H1 (cell line): Measurements from ENCODE around the gene OGT. TPM values are rescaled to one million over a fixed set of nuclear protein-coding genes. Genes with fewer than 3 reads are reported as not detected.

Source experiments
- CTCF ChIA-PET: fragments of 300-600 bp; sonication (Branson Sonifier 250); formaldehyde crosslinking; loops from one replicate; lab custom pipeline; 2021; ENCODE audit not compliant: partially characterized antibody; lab: Charles Lee
- POLR2A ChIA-PET: fragments of 300-600 bp; sonication (Branson Sonifier 250); formaldehyde crosslinking; loops from one replicate; lab custom pipeline; 2021; ENCODE audit warnings: inconsistent platforms; ENCODE audit not compliant: partially characterized antibody; lab: Charles Lee
- DNase-seq, 2 experiments: peaks; one replicate each; pipeline versions ENCODE4 v3.0.0 to v3.0.0-alpha.2; 2010 to 2022; ENCODE audit warnings: low spot score in 2 of 2, low read depth in 1 of 2, mixed read lengths in 1 of 2
- FAIRE-seq: peaks from 2 replicates; lab custom pipeline; 2011; peaks lifted over from hg19 to GRCh38; lab: Jason Lieb, UNC
- H2AFZ ChIP-seq: 2 replicates; pipeline ENCODE4 v1.8.1; 2012; ENCODE audit warnings: low read length, inconsistent platforms
- H2AK5ac ChIP-seq: 2 replicates; pipeline ENCODE4 v1.6.1; 2013; ENCODE audit warnings: low read depth, low read length
- H2BK120ac ChIP-seq: replicated peaks from 2 replicates; pipeline ENCODE3; 2013; ENCODE audit warnings: low read depth, low read length, inconsistent platforms
- H2BK12ac ChIP-seq: 2 replicates; pipeline ENCODE4 v1.6.1; 2013; ENCODE audit warnings: low read depth, low read length
- H2BK15ac ChIP-seq: 2 replicates; pipeline ENCODE4 v1.6.1; 2013; ENCODE audit warnings: low read length
- H2BK20ac ChIP-seq: 2 replicates; pipeline ENCODE4 v1.6.1; 2013; ENCODE audit warnings: low read length
- H2BK5ac ChIP-seq: 2 replicates; pipeline ENCODE4 v1.6.1; 2013; ENCODE audit warnings: low read depth, low read length
- H3K14ac ChIP-seq: 2 replicates; pipeline ENCODE4 v1.6.1; 2013; ENCODE audit warnings: inconsistent platforms; ENCODE audit not compliant: insufficient read length
- H3K18ac ChIP-seq: 2 replicates; pipeline ENCODE4 v1.6.1; 2013; ENCODE audit warnings: low read length; ENCODE audit errors: extremely low read depth
- H3K23ac ChIP-seq: 2 replicates; pipeline ENCODE4 v1.6.1; 2013; ENCODE audit warnings: inconsistent platforms; ENCODE audit not compliant: insufficient read length
- H3K23me2 ChIP-seq: 2 replicates; pipeline ENCODE4 v1.6.1; 2013; ENCODE audit warnings: low read depth, low read length
- H3K27ac ChIP-seq: 2 replicates; pipeline ENCODE4 v1.6.1; 2011; ENCODE audit warnings: low read depth, low read length, inconsistent platforms
- H3K27me3 ChIP-seq, 4 experiments: replicated peaks in 1 of 4; 1 replicate in 1 of 4; 2 replicates in 3 of 4; pipeline versions ENCODE4 v1.6.1 to v1.8.1; 2011 to 2013; ENCODE audit warnings: low read length in 3 of 4, mild to moderate bottlenecking in 3 of 4, inconsistent platforms in 2 of 4, mixed read lengths in 2 of 4, moderate library complexity in 1 of 4; ENCODE audit not compliant: control insufficient read depth in 3 of 4, insufficient read depth in 3 of 4; ENCODE audit errors: extremely low read depth in 1 of 4
- H3K36me3 ChIP-seq, 4 experiments: 2 replicates each; pipeline versions ENCODE4 v1.6.1 to v1.8.1; 2011 to 2013; ENCODE audit warnings: mild to moderate bottlenecking in 4 of 4, low read length in 3 of 4, moderate library complexity in 2 of 4, control low read depth in 1 of 4, inconsistent platforms in 1 of 4; ENCODE audit not compliant: insufficient read depth in 4 of 4, control insufficient read depth in 2 of 4
- H3K4ac ChIP-seq: replicated peaks from 2 replicates; pipeline ENCODE3; 2013; ENCODE audit warnings: low read length, low read depth, mixed read lengths, inconsistent platforms; ENCODE audit not compliant: insufficient read length
- H3K4me1 ChIP-seq, 4 experiments: replicated peaks in 1 of 4; 1 replicate in 1 of 4; 2 replicates in 3 of 4; pipeline versions ENCODE4 v1.6.1 to v1.8.1; 2011 to 2013; ENCODE audit warnings: low read length in 3 of 4, inconsistent platforms in 2 of 4, mixed read lengths in 1 of 4; ENCODE audit not compliant: insufficient read depth in 4 of 4, control insufficient read depth in 3 of 4
- H3K4me2 ChIP-seq, 2 experiments: 2 replicates each; pipeline versions ENCODE4 v1.6.1 to v1.8.1; 2011 to 2013; ENCODE audit warnings: low read depth in 2 of 2, low read length in 2 of 2, control low read depth in 1 of 2, inconsistent platforms in 1 of 2, mild to moderate bottlenecking in 1 of 2; ENCODE audit not compliant: insufficient read depth in 1 of 2
- H3K4me3 ChIP-seq, 4 experiments: fragments of 200-600, 300-600 bp in 1 of 4; sonication (generic), shearing (Covaris generic), sonication (Bioruptor Twin) in 1 of 4; 2 replicates each; pipeline versions ENCODE4 v1.5.1 to v1.8.1; 2011 to 2016; ENCODE audit warnings: low read length in 4 of 4, low read depth in 3 of 4, control low read depth in 2 of 4, inconsistent platforms in 2 of 4, mild to moderate bottlenecking in 2 of 4, mixed read lengths in 1 of 4, moderate library complexity in 1 of 4; ENCODE audit not compliant: insufficient read depth in 2 of 4; ENCODE audit errors: extremely low read depth in 1 of 4
- H3K56ac ChIP-seq: replicated peaks from 2 replicates; pipeline ENCODE3; 2013; ENCODE audit warnings: low read depth, mild to moderate bottlenecking, mixed read lengths, low read length, inconsistent platforms; ENCODE audit not compliant: insufficient read length
- H3K79me1 ChIP-seq: 2 replicates; pipeline ENCODE4 v1.6.1; 2013; ENCODE audit warnings: low read depth, low read length, control low read depth
- H3K79me2 ChIP-seq, 2 experiments: 2 replicates each; pipeline versions ENCODE4 v1.6.1 to v1.8.1; 2012 to 2013; ENCODE audit warnings: low read length in 2 of 2, mild to moderate bottlenecking in 2 of 2, inconsistent platforms in 1 of 2; ENCODE audit not compliant: insufficient read depth in 2 of 2, control insufficient read depth in 1 of 2
- H3K9ac ChIP-seq, 4 experiments: replicated peaks in 1 of 4; 1 replicate in 1 of 4; 2 replicates in 3 of 4; pipeline versions ENCODE4 v1.6.1 to v1.8.1; 2011 to 2013; ENCODE audit warnings: low read depth in 3 of 4, low read length in 3 of 4, control low read depth in 2 of 4, mild to moderate bottlenecking in 2 of 4, moderate library complexity in 2 of 4, inconsistent platforms in 1 of 4; ENCODE audit errors: extremely low read depth in 1 of 4
- H3K9me3 ChIP-seq, 2 experiments: 2 replicates each; pipeline versions ENCODE4 v1.6.1 to v1.8.1; 2012 to 2013; ENCODE audit warnings: mild to moderate bottlenecking in 2 of 2, moderate library complexity in 2 of 2, control low read depth in 1 of 2, inconsistent platforms in 1 of 2, low read depth in 1 of 2, low read length in 1 of 2, mixed read lengths in 1 of 2; ENCODE audit not compliant: insufficient read depth in 2 of 2
- H4K20me1 ChIP-seq, 2 experiments: replicated peaks in 1 of 2; 2 replicates each; pipeline versions ENCODE3 to v1.8.1; 2011 to 2013; ENCODE audit warnings: inconsistent platforms in 2 of 2, low read length in 2 of 2, mild to moderate bottlenecking in 1 of 2; ENCODE audit not compliant: insufficient read depth in 2 of 2, control insufficient read depth in 1 of 2
- H4K5ac ChIP-seq: 2 replicates; pipeline ENCODE4 v1.6.1; 2013; ENCODE audit warnings: low read length, low read depth, mixed read lengths, inconsistent platforms; ENCODE audit not compliant: insufficient read length
- H4K8ac ChIP-seq: 2 replicates; pipeline ENCODE4 v1.8.0; 2013; ENCODE audit warnings: mild to moderate bottlenecking, moderate library complexity, low read length, inconsistent platforms; ENCODE audit not compliant: insufficient read depth; ENCODE audit errors: extremely low read depth
- H4K91ac ChIP-seq: replicated peaks from 2 replicates; pipeline ENCODE3; 2013; ENCODE audit warnings: low read length, mixed read lengths, inconsistent platforms; ENCODE audit not compliant: insufficient read length
- CBX8 ChIP-seq: fragments of 300-800, 300-1000 bp; sonication (generic); IDR thresholded peaks from 2 replicates; pipeline ENCODE4 v1.7.1; 2016; ENCODE audit warnings: low read depth, low read length, borderline replicate concordance
- CHD2 ChIP-seq: IDR thresholded peaks from 2 replicates; pipeline ENCODE4 v1.6.1; 2012; ENCODE audit warnings: low read length, improper control_type of control experiment
- CTBP2 ChIP-seq: IDR thresholded peaks from 2 replicates; pipeline ENCODE4 v1.7.0; 2011; ENCODE audit warnings: borderline replicate concordance, mild to moderate bottlenecking, moderate library complexity, mixed read lengths, low read length; ENCODE audit not compliant: insufficient read depth, insufficient read length
- POLR2AphosphoS5 ChIP-seq: IDR thresholded peaks from 2 replicates; pipeline ENCODE4 v1.6.1; 2011; ENCODE audit warnings: low read depth, low read length
- POU5F1 ChIP-seq: IDR thresholded peaks from 2 replicates; pipeline ENCODE4 v1.6.1; 2011; ENCODE audit warnings: low read depth, mild to moderate bottlenecking, low read length, moderate library complexity
- RNF2 ChIP-seq: fragments of 200-900, 300-1000 bp; sonication (generic); IDR thresholded peaks from 2 replicates; pipeline ENCODE4 v1.7.1; 2016; ENCODE audit warnings: borderline replicate concordance, low read depth, mild to moderate bottlenecking, antibody characterized with exemption, low read length; ENCODE audit not compliant: poor library complexity, severe bottlenecking; ENCODE audit errors: missing control alignments
- SAP30 ChIP-seq: fragments of 300-600 bp; sonication (generic); IDR thresholded peaks from 2 replicates; pipeline ENCODE4 v1.7.1; 2012; ENCODE audit warnings: low read length, moderate library complexity, mild to moderate bottlenecking, inconsistent platforms; ENCODE audit not compliant: insufficient read depth, insufficient replicate concordance
- SP2 ChIP-seq: IDR thresholded peaks from 2 replicates; pipeline ENCODE4 v1.6.1; 2012; ENCODE audit warnings: mild to moderate bottlenecking, low read length, inconsistent platforms
- TAF1 ChIP-seq: IDR thresholded peaks from 2 replicates; pipeline ENCODE4 v1.6.1; 2011; ENCODE audit warnings: mild to moderate bottlenecking, low read depth, low read length
- WGBS, 2 experiments: shearing (Covaris generic) in 1 of 2; methylation state at CpG; one replicate each; pipeline versions ENCODE4 v1.1.6 to v1.1.7; 2013 to 2015; ENCODE audit warnings: low lambda C conversion rate in 2 of 2, mixed read lengths in 2 of 2, inconsistent platforms in 1 of 2, low coverage in 1 of 2, missing lambda C conversion rate in 1 of 2; ENCODE audit not compliant: insufficient replicate concordance in 2 of 2, insufficient coverage in 1 of 2, insufficient read length in 1 of 2; ENCODE audit errors: extremely low coverage in 1 of 2, missing lambda C conversion rate in 1 of 2; 5-methylcytosine and 5-hydroxymethylcytosine counted together
- polyA plus RNA-seq, 7 experiments: library from polyadenylated mRNA; depleted of rRNA in 3 of 7; stranded (reverse) in 5 of 7; unstranded in 2 of 7; fragments of >200 nt in 5 of 7; fragments of 200-250 nt in 2 of 7; gene quantifications; 1 replicate in 5 of 7; 2 replicates in 1 of 7; 4 replicates in 1 of 7; pipeline versions ENCODE4 v1.2.1 to v1.2.3, GENCODE V29; 2011 to 2013; ENCODE audit warnings: missing spikeins in 2 of 7, mixed read lengths in 2 of 7
- total RNA-seq: library from RNA; stranded (reverse); fragmentation: NEBNext Ultra II Directional; extraction: Animal tissue kit (Norgen Biotek cat#: 25700); gene quantifications from 2 replicates; pipeline ENCODE4 v1.2.1, GENCODE V29; 2021
- TF ChIP-seq, protein P1 (sequence below): IDR thresholded peaks from 2 replicates; pipeline ENCODE4 v1.6.1; 2012; ENCODE audit warnings: inconsistent platforms

Gene OGT
- total and polyA plus RNA-seq, 2 of the 8 experiments (the other 6 are each of a cell fraction or from before 2014, with no cell fraction given) = 130 to 169 TPM

DNA sequence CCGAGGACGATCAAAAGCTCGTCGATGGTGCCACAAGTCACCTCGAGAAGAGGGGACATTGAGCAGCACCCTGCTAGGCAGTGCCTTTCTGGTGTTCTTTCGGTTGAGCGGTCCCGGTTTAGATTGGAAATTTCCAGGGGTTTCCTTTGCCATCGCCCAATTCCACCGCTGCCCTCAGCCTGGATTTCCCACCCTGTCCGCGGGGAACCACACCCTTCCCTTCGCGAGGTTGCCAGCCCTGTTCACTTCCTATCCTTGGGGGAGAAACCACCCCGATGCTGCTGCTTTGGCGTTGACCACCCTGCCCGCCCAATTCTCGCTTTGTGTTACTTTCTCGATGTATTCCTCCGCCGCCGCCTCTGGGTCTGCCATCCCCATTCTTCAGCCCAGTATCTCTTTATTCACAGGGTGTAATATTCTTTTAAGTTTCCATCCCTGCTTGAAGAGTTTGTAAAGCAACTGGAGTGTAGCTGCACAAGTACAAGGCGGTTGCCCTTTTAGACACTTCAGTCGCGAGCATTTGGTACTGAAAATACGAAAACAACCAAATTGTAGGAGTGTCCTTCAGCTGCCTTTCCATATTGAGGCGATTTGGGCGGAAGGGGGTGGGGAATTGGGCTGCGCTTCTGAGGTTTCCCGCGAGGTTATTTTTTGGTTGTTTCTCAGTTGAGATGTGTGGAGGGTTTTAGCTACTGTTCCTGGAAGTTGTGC is 1.1 kb downstream of the OGT start:
- peak overlapping the region; percentile 68; the same call in 1 of the 2 replicates for H4K8ac ChIP-seq
- peak overlapping the region; percentile 95; the same call in 1 of the 2 replicates for H2BK5ac ChIP-seq
- no peak overlapping the region for H3K23ac ChIP-seq
- H3K36me3 ChIP-seq = peaks cover 0 to 20% (median 1%) of the 10 kb centered on the region in 4 experiments; a peak in 2 of 8 replicates
- no peaks in the 10 kb centered on the region for H3K27me3 ChIP-seq
- no peak overlapping the region for H2BK120ac ChIP-seq
- H3K4me2 ChIP-seq = peak overlapping the region; percentile 74 to 94
- FAIRE-seq = no peak
- no peak overlapping the region for H2AFZ ChIP-seq
- H3K4me3 ChIP-seq = peak overlapping the region; percentile 65 to 99 (median 95)
- H3K4me1 ChIP-seq = peaks cover 0 to 4% (median 2%) of the 10 kb centered on the region in 4 experiments; a peak in 3 of 7 replicates
- WGBS, 2 experiments = 0% methylated on average over 25 of the region's 31 CpGs; no CpG with 5 or more reads in 1 of the 2 experiments
- DNase-seq = peak in 1 of 2 experiments; percentile 49
- no peak overlapping the region for H3K4ac ChIP-seq
- 0 out of 2 replicates have a peak overlapping the region, but pooled peaks have one; percentile 53 for H2AK5ac ChIP-seq
- H4K5ac ChIP-seq = peak overlapping the region; percentile 28
- H3K27ac ChIP-seq = peak overlapping the region; percentile 97
- H2BK15ac ChIP-seq = no peak overlapping the region
- no peak overlapping the region for H2BK20ac ChIP-seq
- peak overlapping the region; percentile 34 for H4K91ac ChIP-seq
- peaks cover 3% of the 10 kb centered on the region for H3K23me2 ChIP-seq
- H2BK12ac ChIP-seq = no peak overlapping the region; the same call in 1 of the 2 replicates
- H3K18ac ChIP-seq = no peak overlapping the region
- H3K56ac ChIP-seq = no peak overlapping the region
- H4K20me1 ChIP-seq = peaks cover 12 to 15% of the 10 kb centered on the region in 2 experiments
- H3K14ac ChIP-seq = no peak overlapping the region
- H3K79me2 ChIP-seq = peaks cover 36 to 62% of the 10 kb centered on the region in 2 experiments
- no peaks in the 10 kb centered on the region for H3K9me3 ChIP-seq
- H3K79me1 ChIP-seq = no peaks in the 10 kb centered on the region
- ChIA-PET POLR2A (interaction anchor here (0.5 to 4.4 kb wide), 16 partner anchors 9 to 424 kb away, joined by 3 to 60 read pairs (median 4); partner anchors contain the start of gene TAF1), CTCF (no interaction called here)
- H3K9ac ChIP-seq = peak overlapping the region; percentile 86 to 99 (median 92)
- TF ChIP-seq POU5F1 (no peak), CHD2 (0 out of 2 replicates have a peak, but pooled peaks have one; percentile 10), SP2 (no peak), TAF1 (0 out of 2 replicates have a peak, but pooled peaks have one; percentile 34), RNF2 (no peak), SAP30 (peak; percentile 31), CTBP2 (no peak), CBX8 (no peak), POLR2AphosphoS5 (peak; percentile 40)
- TF ChIP-seq, protein P1, sequence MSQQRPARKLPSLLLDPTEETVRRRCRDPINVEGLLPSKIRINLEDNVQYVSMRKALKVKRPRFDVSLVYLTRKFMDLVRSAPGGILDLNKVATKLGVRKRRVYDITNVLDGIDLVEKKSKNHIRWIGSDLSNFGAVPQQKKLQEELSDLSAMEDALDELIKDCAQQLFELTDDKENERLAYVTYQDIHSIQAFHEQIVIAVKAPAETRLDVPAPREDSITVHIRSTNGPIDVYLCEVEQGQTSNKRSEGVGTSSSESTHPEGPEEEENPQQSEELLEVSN = no peak
